Vagina (tissue), 2 donors: ENCODE data around the gene CBX8. TPM values are rescaled to one million over a fixed set of nuclear protein-coding genes. Genes with fewer than 3 reads are reported as not detected.
"Not testable (repeated sequence)": the region's sequence is repeated elsewhere in the genome, so short reads cannot be mapped to it uniquely, and the experiment has no call there.

Experiments used
- DNase-seq, 2 donors: peaks; one replicate each; pipeline ENCODE4 v3.0.0-alpha.2; 2017; ENCODE audit errors: extremely low spot score in 2 of 2
- H3K27ac ChIP-seq: fragments of 200-600 bp; sonication (generic); one replicate; pipeline ENCODE4 v1.5.1; 2019
- H3K27me3 ChIP-seq: fragments of 200-600 bp; sonication (generic); one replicate; pipeline ENCODE4 v1.5.1; 2019
- H3K36me3 ChIP-seq, 2 donors: fragments of 200-600 bp; sonication (generic); one replicate each; pipeline ENCODE4 v1.5.1; 2017 to 2019
- H3K4me1 ChIP-seq: fragments of 200-600 bp; sonication (generic); one replicate; pipeline ENCODE4 v1.5.1; 2019
- H3K4me3 ChIP-seq, 2 donors: fragments of 200-600 bp; sonication (generic); 1 replicate in 1 of 2; 2 replicates in 1 of 2; pipeline ENCODE4 v1.5.1; 2016 to 2019
- H3K9me3 ChIP-seq: fragments of 200-600 bp; sonication (generic); one replicate; pipeline ENCODE4 v1.5.1; 2019
- CTCF ChIP-seq, 3 experiments: fragments of 450-650 bp in 2 of 3; fragments of 200-600 bp in 1 of 3; sonication (generic) in 1 of 3; IDR thresholded peaks; one replicate each; pipeline ENCODE4 v1.5.1; 2017 to 2019; ENCODE audit warnings: antibody characterized with exemption in 3 of 3, mild to moderate bottlenecking in 2 of 3, moderate library complexity in 2 of 3
- POLR2A ChIP-seq, 2 donors: fragments of 450-650 bp; IDR thresholded peaks; one replicate each; pipeline ENCODE4 v1.6.1; 2017; ENCODE audit warnings: antibody characterized with exemption in 2 of 2, mild to moderate bottlenecking in 2 of 2, moderate library complexity in 2 of 2
- POLR2AphosphoS5 ChIP-seq, 2 donors: sonication (generic); formaldehyde crosslinking; IDR thresholded peaks; one replicate each; pipeline ENCODE4 v1.9.0; 2017; ENCODE audit warnings: antibody characterized with exemption in 2 of 2, mild to moderate bottlenecking in 2 of 2, low read depth in 1 of 2; ENCODE audit not compliant: insufficient read depth in 1 of 2
- intact Hi-C: fragments of 100-400 bp; cut with DNase I; formaldehyde crosslinking; loops from one replicate; pipeline ENCODE4 v1.15.1; 2023
- total RNA-seq: library from RNA; depleted of rRNA; stranded (reverse); fragments of >200 nt; gene quantifications from one replicate; pipeline ENCODE4 v1.2.3, GENCODE V29; 2016

Gene CBX8
- total RNA-seq, 1 donor from 2014 or later, result 0.98 TPM

- intact Hi-C loops, result no loop called here
- H3K4me3 ChIP-seq, result no peak overlapping the region
- no peaks in the 10 kb centered on the region for H3K9me3 ChIP-seq
- H3K27ac ChIP-seq, result no peak overlapping the region
- no peak for DNase-seq
- no peaks in the 10 kb centered on the region for H3K36me3 ChIP-seq
- no peaks in the 10 kb centered on the region for H3K27me3 ChIP-seq
- no peak for TF ChIP-seq CTCF (IDR thresholded peaks at IDR 0.05)
- TF ChIP-seq POLR2A (IDR thresholded peaks at IDR 0.05), result no peak
- no peak for TF ChIP-seq POLR2AphosphoS5 (IDR thresholded peaks at IDR 0.05; ENCODE audit: insufficient read depth in 1 of 2, low read depth in 1 of 2)
- no peaks in the 10 kb centered on the region for H3K4me1 ChIP-seq
Measured at GRCh38 chr17:79757140-79757745, 39.6 kb downstream of the CBX8 start.

- Histone ChIP-seq H3K4me3 (no peak overlapping the region), H3K27ac (no peak overlapping the region), H3K36me3 (no peaks in the 10 kb centered on the region), H3K4me1 (no peaks in the 10 kb centered on the region), H3K9me3 (no peaks in the 10 kb centered on the region), H3K27me3 (no peaks in the 10 kb centered on the region)
- intact Hi-C loops, result no loop called here
- TF ChIP-seq POLR2AphosphoS5 (IDR thresholded peaks at IDR 0.05; ENCODE audit: insufficient read depth in 1 of 2, low read depth in 1 of 2), result no peak
- TF ChIP-seq POLR2A (IDR thresholded peaks at IDR 0.05), result no peak
- DNase-seq, result no peak
Measured at GRCh38 chr17:79755591-79755990, 41.3 kb downstream of the CBX8 start.

- intact Hi-C loops, H3K27ac ChIP-seq, H3K4me3 ChIP-seq, H3K27me3 ChIP-seq, H3K9me3 ChIP-seq, H3K4me1 ChIP-seq, H3K36me3 ChIP-seq, DNase-seq: not testable (repeated sequence)
Measured at GRCh38 chr17:79754903-79755302, 42.0 kb downstream of the CBX8 start.

GRCh38 chr17:79754370-79754769, 42.5 kb downstream of the CBX8 start:
- intact Hi-C loops, result no loop called here
- TF ChIP-seq POLR2AphosphoS5 (IDR thresholded peaks at IDR 0.05; ENCODE audit: insufficient read depth in 1 of 2, low read depth in 1 of 2) (no peak), POLR2A (IDR thresholded peaks at IDR 0.05) (no peak), CTCF (IDR thresholded peaks at IDR 0.05) (no peak)
- Histone ChIP-seq H3K9me3 (no peaks in the 10 kb centered on the region), H3K36me3 (no peaks in the 10 kb centered on the region), H3K4me1 (no peaks in the 10 kb centered on the region), H3K27ac (no peak overlapping the region), H3K27me3 (no peaks in the 10 kb centered on the region), H3K4me3 (no peak overlapping the region)
- no peak for DNase-seq

GRCh38 chr17:79752175-79752574, 44.7 kb downstream of the CBX8 start:
- TF ChIP-seq POLR2A (IDR thresholded peaks at IDR 0.05), result no peak
- TF ChIP-seq CTCF (IDR thresholded peaks at IDR 0.05), result no peak
- TF ChIP-seq POLR2AphosphoS5 (IDR thresholded peaks at IDR 0.05; ENCODE audit: insufficient read depth in 1 of 2, low read depth in 1 of 2), result no peak
- intact Hi-C loops, result no loop called here
- no peak for DNase-seq
- Histone ChIP-seq H3K27ac (no peak overlapping the region), H3K27me3 (peaks cover 4% of the 10 kb centered on the region), H3K4me1 (peaks cover 7% of the 10 kb centered on the region), H3K36me3 (no peaks in the 10 kb centered on the region), H3K9me3 (no peaks in the 10 kb centered on the region), H3K4me3 (no peak overlapping the region)

GRCh38 chr17:79750650-79751545, 46.0 kb downstream of the CBX8 start:
- intact Hi-C loops, result no loop called here
- Histone ChIP-seq H3K4me1 (peaks cover 7% of the 10 kb centered on the region), H3K27ac (no peak overlapping the region), H3K36me3 (no peaks in the 10 kb centered on the region), H3K9me3 (no peaks in the 10 kb centered on the region), H3K4me3 (no peak overlapping the region), H3K27me3 (peaks cover 4% of the 10 kb centered on the region)
- no peak for DNase-seq
- TF ChIP-seq POLR2AphosphoS5 (IDR thresholded peaks at IDR 0.05; ENCODE audit: insufficient read depth in 1 of 2, low read depth in 1 of 2) (no peak), CTCF (IDR thresholded peaks at IDR 0.05) (no peak), POLR2A (IDR thresholded peaks at IDR 0.05) (no peak)
